Keratinocyte (primary cell): ENCODE results near the gene PUS1. TPM values are rescaled to one million over a fixed set of nuclear protein-coding genes. Genes with fewer than 3 reads are reported as not detected.

Experiments
- DNase-seq: peaks from one replicate; pipeline ENCODE4 v3.0.0-alpha.2; 2011; ENCODE audit warnings: low read depth, missing footprints, low spot score
- FAIRE-seq: peaks from 2 replicates; lab custom pipeline; 2011; peaks lifted over from hg19 to GRCh38; lab: Jason Lieb, UNC
- H2AFZ ChIP-seq: 2 replicates; pipeline ENCODE4 v1.6.0; 2012; ENCODE audit warnings: low read length, control low read depth, inconsistent platforms; ENCODE audit not compliant: control insufficient read depth
- H3K27ac ChIP-seq: 2 replicates; pipeline ENCODE4 v1.5.1; 2011; ENCODE audit warnings: low read length; ENCODE audit not compliant: control insufficient read depth, insufficient read depth
- H3K27me3 ChIP-seq: 3 replicates; pipeline ENCODE4 v1.6.0; 2011; ENCODE audit warnings: low read length; ENCODE audit not compliant: control insufficient read depth, insufficient read depth; ENCODE audit errors: extremely low read depth
- H3K36me3 ChIP-seq, 2 experiments: 2 replicates in 1 of 2; 3 replicates in 1 of 2; pipeline ENCODE4 v1.5.1; 2011; ENCODE audit warnings: low read length in 2 of 2, mild to moderate bottlenecking in 1 of 2; ENCODE audit not compliant: control insufficient read depth in 2 of 2, insufficient read depth in 2 of 2; ENCODE audit errors: extremely low read depth in 1 of 2
- H3K4me1 ChIP-seq: 3 replicates; pipeline ENCODE4 v1.5.1; 2011; ENCODE audit warnings: low read length; ENCODE audit not compliant: control insufficient read depth, insufficient read depth; ENCODE audit errors: extremely low read depth
- H3K4me2 ChIP-seq: 3 replicates; pipeline ENCODE4 v1.6.0; 2011; ENCODE audit warnings: low read depth, low read length; ENCODE audit not compliant: control insufficient read depth, insufficient read depth; ENCODE audit errors: extremely low read depth
- H3K4me3 ChIP-seq, 3 experiments: fragments of 200-600 bp in 1 of 3; sonication (generic) in 1 of 3; 2 replicates in 2 of 3; 3 replicates in 1 of 3; pipeline ENCODE4 v1.5.1; 2011 to 2016; ENCODE audit warnings: low read length in 3 of 3, mild to moderate bottlenecking in 3 of 3, control low read depth in 2 of 3, inconsistent platforms in 1 of 3, low read depth in 1 of 3, mixed read lengths in 1 of 3, mixed run types in 1 of 3, moderate library complexity in 1 of 3; ENCODE audit not compliant: control insufficient read depth in 2 of 3, insufficient read depth in 2 of 3; ENCODE audit errors: extremely low read depth in 1 of 3
- H3K79me2 ChIP-seq: 2 replicates; pipeline ENCODE4 v1.6.0; 2012; ENCODE audit warnings: low read length; ENCODE audit not compliant: control insufficient read depth, insufficient read depth
- H3K9ac ChIP-seq: 3 replicates; pipeline ENCODE4 v1.6.0; 2011; ENCODE audit warnings: low read length; ENCODE audit not compliant: control insufficient read depth, insufficient read depth; ENCODE audit errors: extremely low read depth
- H3K9me1 ChIP-seq: 3 replicates; pipeline ENCODE4 v1.6.0; 2011; ENCODE audit warnings: low read length; ENCODE audit not compliant: control insufficient read depth, insufficient read depth; ENCODE audit errors: extremely low read depth
- H3K9me3 ChIP-seq: 2 replicates; pipeline ENCODE4 v1.5.1; 2012; ENCODE audit warnings: low read depth, low read length; ENCODE audit not compliant: control insufficient read depth
- H4K20me1 ChIP-seq: 3 replicates; pipeline ENCODE4 v1.6.0; 2011; ENCODE audit warnings: low read length; ENCODE audit not compliant: control insufficient read depth, insufficient read depth; ENCODE audit errors: extremely low read depth
- EZH2 ChIP-seq: IDR thresholded peaks from one replicate; pipeline ENCODE4 v1.6.1; 2012; ENCODE audit warnings: inconsistent platforms, mild to moderate bottlenecking, low read length, moderate library complexity
- dilution Hi-C: fragments of 300-500 bp; cut with MboI; formaldehyde crosslinking; loops from one replicate; pipeline ENCODE4 v1.7.0; 2020; ENCODE audit warnings: low sequenced_read_pairs; ENCODE audit not compliant: extremely low pct_ligation_motif_present
- polyA plus RNA-seq, 5 experiments: library from polyadenylated mRNA; depleted of rRNA in 3 of 5; stranded (reverse) in 3 of 5; stranded (forward) in 1 of 5; unstranded in 1 of 5; fragments of >200 nt; gene quantifications; 1 replicate in 1 of 5; 2 replicates in 3 of 5; 3 replicates in 1 of 5; pipeline versions ENCODE4 v1.2.1 to v1.2.3, GENCODE V29; 2011 to 2012; ENCODE audit warnings: missing spikeins in 2 of 5, low read depth in 1 of 5, low replicate concordance in 1 of 5
- TF ChIP-seq, protein P1 (sequence below), 3 experiments: IDR thresholded peaks in 1 of 3; conservative IDR thresholded peaks in 1 of 3; optimal IDR thresholded peaks in 1 of 3; 2 replicates in 2 of 3; 3 replicates in 1 of 3; pipeline versions ENCODE3 to v1.5.1; 2011; ENCODE audit warnings: low read length in 3 of 3, mild to moderate bottlenecking in 3 of 3, moderate library complexity in 2 of 3, control low read depth in 1 of 3, inconsistent platforms in 1 of 3; ENCODE audit not compliant: insufficient read depth in 2 of 3; ENCODE audit errors: extremely low read depth in 1 of 3

PUS1 gene
- polyA plus RNA-seq, 1 donor (not counting 4 experiments of a cell fraction or from before 2014, with no cell fraction given): 25.8 TPM

DNA sequence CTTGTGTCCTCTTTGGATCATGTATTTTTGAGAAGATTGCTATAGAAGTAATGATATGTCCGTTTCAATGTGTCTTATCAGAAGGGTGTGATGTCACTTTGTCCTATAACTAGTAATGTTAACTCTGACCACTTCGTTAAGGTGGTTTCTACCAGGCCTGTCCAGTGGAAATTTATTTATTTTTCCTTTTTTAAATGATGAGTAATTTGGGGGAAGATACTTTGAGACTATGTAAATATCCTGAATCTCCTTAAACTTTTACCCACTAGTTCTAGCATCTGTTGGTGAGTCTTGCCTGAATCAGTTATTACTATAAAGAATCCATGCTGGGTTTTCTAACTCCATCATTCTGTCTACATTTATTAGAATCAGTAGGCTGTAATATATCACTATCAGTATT, 36.0 kb downstream of the PUS1 start:
- Histone ChIP-seq H3K9ac (no peak overlapping the region), H3K27me3 (no peaks in the 10 kb centered on the region), H2AFZ (no peak overlapping the region), H3K4me1 (no peaks in the 10 kb centered on the region), H3K9me3 (no peaks in the 10 kb centered on the region), H3K4me3 (no peak overlapping the region), H3K9me1 (no peaks in the 10 kb centered on the region), H3K36me3 (peaks cover 2 to 3% of the 10 kb centered on the region in 2 experiments), H3K79me2 (peaks cover 77% of the 10 kb centered on the region), H3K27ac (no peak overlapping the region), H3K4me2 (no peak overlapping the region), H4K20me1 (peaks cover 8% of the 10 kb centered on the region)
- DNase-seq (no peak), FAIRE-seq (no peak)
- dilution Hi-C loops: no loop called here
- TF ChIP-seq, protein P1, sequence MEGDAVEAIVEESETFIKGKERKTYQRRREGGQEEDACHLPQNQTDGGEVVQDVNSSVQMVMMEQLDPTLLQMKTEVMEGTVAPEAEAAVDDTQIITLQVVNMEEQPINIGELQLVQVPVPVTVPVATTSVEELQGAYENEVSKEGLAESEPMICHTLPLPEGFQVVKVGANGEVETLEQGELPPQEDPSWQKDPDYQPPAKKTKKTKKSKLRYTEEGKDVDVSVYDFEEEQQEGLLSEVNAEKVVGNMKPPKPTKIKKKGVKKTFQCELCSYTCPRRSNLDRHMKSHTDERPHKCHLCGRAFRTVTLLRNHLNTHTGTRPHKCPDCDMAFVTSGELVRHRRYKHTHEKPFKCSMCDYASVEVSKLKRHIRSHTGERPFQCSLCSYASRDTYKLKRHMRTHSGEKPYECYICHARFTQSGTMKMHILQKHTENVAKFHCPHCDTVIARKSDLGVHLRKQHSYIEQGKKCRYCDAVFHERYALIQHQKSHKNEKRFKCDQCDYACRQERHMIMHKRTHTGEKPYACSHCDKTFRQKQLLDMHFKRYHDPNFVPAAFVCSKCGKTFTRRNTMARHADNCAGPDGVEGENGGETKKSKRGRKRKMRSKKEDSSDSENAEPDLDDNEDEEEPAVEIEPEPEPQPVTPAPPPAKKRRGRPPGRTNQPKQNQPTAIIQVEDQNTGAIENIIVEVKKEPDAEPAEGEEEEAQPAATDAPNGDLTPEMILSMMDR (optimal IDR thresholded peaks at IDR 0.05 in 1 of 3, IDR thresholded peaks at IDR 0.05 in 1 of 3, conservative IDR thresholded peaks at IDR 0.05 in 1 of 3; ENCODE audit: extremely low read depth in 1 of 3, insufficient read depth in 2 of 3, low read length in 3 of 3): no peak
- no peak for TF ChIP-seq EZH2

DNA sequence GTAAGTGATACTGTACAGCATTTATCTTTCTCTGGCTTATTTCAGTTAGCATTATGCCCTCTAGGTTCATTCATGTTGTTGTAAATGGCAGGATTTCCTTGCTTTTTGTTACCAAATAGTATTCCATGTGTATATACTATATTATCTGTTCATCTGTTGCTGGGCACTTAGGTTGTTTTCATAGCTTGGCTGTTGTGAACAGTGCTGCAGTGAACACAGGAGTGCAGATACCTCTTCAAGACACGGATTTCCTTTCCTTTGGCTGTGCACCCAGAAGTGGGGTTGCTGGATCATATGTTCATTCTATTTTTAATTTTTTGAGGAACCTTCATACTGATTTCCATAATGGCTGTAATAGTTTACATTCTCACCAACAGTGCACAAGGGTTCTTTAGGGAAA, 42.1 kb downstream of the PUS1 start:
- no peaks in the 10 kb centered on the region for H3K9me1 ChIP-seq
- H2AFZ ChIP-seq: no peak overlapping the region
- no peak overlapping the region for H3K4me2 ChIP-seq
- H3K4me1 ChIP-seq: no peaks in the 10 kb centered on the region
- H3K27ac ChIP-seq: no peak overlapping the region
- H3K9me3 ChIP-seq: no peaks in the 10 kb centered on the region
- no peak overlapping the region for H3K9ac ChIP-seq
- H3K27me3 ChIP-seq: no peaks in the 10 kb centered on the region
- no peak overlapping the region for H3K4me3 ChIP-seq
- TF ChIP-seq, protein P1 (optimal IDR thresholded peaks at IDR 0.05 in 1 of 3, IDR thresholded peaks at IDR 0.05 in 1 of 3, conservative IDR thresholded peaks at IDR 0.05 in 1 of 3; ENCODE audit: extremely low read depth in 1 of 3, insufficient read depth in 2 of 3, low read length in 3 of 3): no peak
- no peak for TF ChIP-seq EZH2
- dilution Hi-C loops: no loop called here
- H4K20me1 ChIP-seq: peaks cover 10% of the 10 kb centered on the region
- DNase-seq (no peak), FAIRE-seq (no peak)
- H3K79me2 ChIP-seq: peaks cover 83% of the 10 kb centered on the region
- peaks cover 0 to 3% of the 10 kb centered on the region in 2 experiments for H3K36me3 ChIP-seq
